Activated CD4-positive, CD25-positive, alpha-beta regulatory T cell treated with anti-CD3 and anti-CD28 coated beads, Interleukin-2, amount 50 U/mL, for 72 hours (primary cell): ENCODE data around the gene TSC22D3.
"Not testable (repeated sequence)": the region's sequence is repeated elsewhere in the genome, so short reads cannot be mapped to it uniquely, and the experiment has no call there.

Experiments used
- DNase-seq: peaks from one replicate; pipeline ENCODE4 v3.0.0; 2021

TSC22D3 gene

GRCh38 chrX:107775734-107776511, at the start of gene TSC22D3:
Gene TSC22D3 (minus strand): TSS chrX:107775787. CDS start chrX:107775419, 368 bp downstream.
- peak; percentile 46 for DNase-seq

- DNase-seq, result no peak
These were observed 47.9 kb upstream of the TSC22D3 start for GRCh38 chrX:107823456-107823855.

GRCh38 chrX:107823042-107823441, 47.5 kb upstream of the TSC22D3 start:
- DNase-seq, result no peak

GRCh38 chrX:107818900-107819521, 43.4 kb upstream of the TSC22D3 start:
- no peak for DNase-seq

- not testable (repeated sequence) for DNase-seq
These were observed 34.5 kb upstream of the TSC22D3 start for GRCh38 chrX:107810053-107810452.

- no peak for DNase-seq
These were observed 29.6 kb upstream of the TSC22D3 start for GRCh38 chrX:107805179-107805578.

- DNase-seq, result no peak
These were observed 28.8 kb upstream of the TSC22D3 start for GRCh38 chrX:107804427-107804826.

- no peak for DNase-seq
These were observed 12.2 kb upstream of the TSC22D3 start for GRCh38 chrX:107787827-107788226.

- DNase-seq, result no peak
These were observed 4.9 kb upstream of the TSC22D3 start for GRCh38 chrX:107780525-107780924.

GRCh38 chrX:107777536-107777832, 1.9 kb upstream of the TSC22D3 start, which contains the start of gene NCBP2L:
Gene NCBP2L (plus strand): TSS chrX:107777733. CDS start chrX:107794221, 16,488 bp downstream.
- no peak for DNase-seq

GRCh38 chrX:107776649-107777535, 1.3 kb upstream of the TSC22D3 start:
- peak; percentile 66 for DNase-seq

- DNase-seq, result no peak
These were observed 420 bp downstream of the TSC22D3 start for GRCh38 chrX:107775000-107775733.

GRCh38 chrX:107773906-107774435, 1.6 kb downstream of the TSC22D3 start:
- no peak for DNase-seq

- DNase-seq, result no peak
These were observed 2.4 kb downstream of the TSC22D3 start for GRCh38 chrX:107773206-107773605.

- DNase-seq, result no peak
These were observed 5.8 kb downstream of the TSC22D3 start for GRCh38 chrX:107769581-107770317.

GRCh38 chrX:107768051-107768450, 7.5 kb downstream of the TSC22D3 start:
- DNase-seq, result no peak

GRCh38 chrX:107766470-107767150, 9.0 kb downstream of the TSC22D3 start:
- DNase-seq, result no peak

- no peak for DNase-seq
These were observed 10.6 kb downstream of the TSC22D3 start for GRCh38 chrX:107764845-107765608.

GRCh38 chrX:107763647-107764046, 11.9 kb downstream of the TSC22D3 start:
- no peak for DNase-seq
